SK-N-SH (cell line): ENCODE results near the gene PEX1. TPM values are rescaled to one million over a fixed set of nuclear protein-coding genes. Genes with fewer than 3 reads are reported as not detected.

Experiments
- CTCF ChIA-PET: fragments of 300-600, 350-600 bp; formaldehyde crosslinking; extraction: SDS; loops from one replicate; lab custom pipeline; 2021; lab: Yijun Ruan, JAX
- POLR2A ChIA-PET: fragments of 350-600 bp; sonication (Branson Sonifier 250); formaldehyde crosslinking; extraction: SDS; loops from one replicate; lab custom pipeline; 2020; ENCODE audit warnings: antibody characterized with exemption, inconsistent platforms; lab: Yijun Ruan, JAX
- DNase-seq: peaks from one replicate; pipeline ENCODE4 v3.0.0; 2012
- H2AFZ ChIP-seq: fragments of 200-600 bp; sonication (generic); 2 replicates; pipeline ENCODE4 v1.8.1; 2016; ENCODE audit warnings: antibody characterized with exemption, mild to moderate bottlenecking, low read depth
- H3F3A ChIP-seq: fragments of 200-600 bp; sonication (generic); replicated peaks from 2 replicates; pipeline ENCODE3; 2016; ENCODE audit warnings: antibody characterized with exemption, mild to moderate bottlenecking; ENCODE audit not compliant: insufficient read depth
- H3K27ac ChIP-seq, 2 experiments: fragments of 200-500 bp in 1 of 2; fragments of 200-600 bp in 1 of 2; sonication (Bioruptor generic) in 1 of 2; sonication (generic), shearing (Covaris generic) in 1 of 2; 2 replicates each; pipeline versions ENCODE4 v1.5.1 to v1.6.1; 2014 to 2016; ENCODE audit warnings: low read depth in 2 of 2, inconsistent platforms in 1 of 2, low read length in 1 of 2, mild to moderate bottlenecking in 1 of 2, mixed read lengths in 1 of 2
- H3K27me3 ChIP-seq: fragments of 200-600 bp; sonication (generic), shearing (Covaris generic); 2 replicates; pipeline ENCODE4 v1.6.1; 2016; ENCODE audit warnings: mixed run types; ENCODE audit not compliant: insufficient read depth
- H3K36me3 ChIP-seq, 2 experiments: fragments of 200-500 bp in 1 of 2; fragments of 200-600 bp in 1 of 2; sonication (Bioruptor generic) in 1 of 2; sonication (generic) in 1 of 2; replicated peaks in 1 of 2; 2 replicates each; pipeline versions ENCODE3 to v1.5.1; 2014 to 2016; ENCODE audit warnings: low read length in 1 of 2, mild to moderate bottlenecking in 1 of 2; ENCODE audit not compliant: insufficient read depth in 2 of 2, control insufficient read depth in 1 of 2
- H3K4me1 ChIP-seq, 2 experiments: fragments of 200-500 bp in 1 of 2; fragments of 200-600 bp in 1 of 2; sonication (Bioruptor generic) in 1 of 2; sonication (generic), shearing (Covaris generic) in 1 of 2; 2 replicates each; pipeline versions ENCODE4 v1.5.1 to v1.6.1; 2014 to 2016; ENCODE audit warnings: low read depth in 1 of 2, low read length in 1 of 2, mixed run types in 1 of 2; ENCODE audit not compliant: insufficient read depth in 2 of 2, control insufficient read depth in 1 of 2
- H3K4me2 ChIP-seq: fragments of 200-600 bp; sonication (generic), shearing (Covaris generic); 2 replicates; pipeline ENCODE4 v1.6.1; 2017; ENCODE audit warnings: mixed run types
- H3K4me3 ChIP-seq, 2 experiments: fragments of 200-500 bp in 1 of 2; fragments of 200-600 bp in 1 of 2; sonication (Bioruptor generic) in 1 of 2; sonication (generic), shearing (Covaris generic) in 1 of 2; 2 replicates each; pipeline versions ENCODE4 v1.5.1 to v1.8.1; 2014 to 2016; ENCODE audit warnings: low read depth in 2 of 2, inconsistent platforms in 1 of 2, low read length in 1 of 2, mild to moderate bottlenecking in 1 of 2, mixed read lengths in 1 of 2, moderate library complexity in 1 of 2
- H3K79me2 ChIP-seq: fragments of 200-600 bp; sonication (generic); 2 replicates; pipeline ENCODE4 v1.8.1; 2017; ENCODE audit warnings: mild to moderate bottlenecking; ENCODE audit not compliant: insufficient read depth
- H3K9ac ChIP-seq: fragments of 200-600 bp; sonication (generic); 2 replicates; pipeline ENCODE4 v1.6.1; 2017; ENCODE audit warnings: mixed run types
- H3K9me2 ChIP-seq: fragments of 200-600 bp; sonication (generic); 2 replicates; pipeline ENCODE4 v1.6.1; 2017; ENCODE audit warnings: mixed run types
- H3K9me3 ChIP-seq: fragments of 200-600 bp; sonication (generic); 2 replicates; pipeline ENCODE4 v1.6.1; 2017; ENCODE audit warnings: mixed run types, mild to moderate bottlenecking, moderate library complexity
- H4K20me1 ChIP-seq: fragments of 200-600 bp; sonication (generic); 2 replicates; pipeline ENCODE4 v1.6.1; 2017; ENCODE audit warnings: mild to moderate bottlenecking, mixed run types; ENCODE audit not compliant: insufficient read depth
- CHD2 ChIP-seq: fragments of 150-350 bp; IDR thresholded peaks from 2 replicates; pipeline ENCODE4 v1.6.1; 2018; ENCODE audit warnings: low read length; ENCODE audit not compliant: partially characterized antibody
- FOSL2 ChIP-seq: IDR thresholded peaks from 2 replicates; pipeline ENCODE4 v1.4.0; 2012; ENCODE audit warnings: low read depth, mild to moderate bottlenecking, moderate library complexity, borderline replicate concordance
- GABPA ChIP-seq: IDR thresholded peaks from 2 replicates; pipeline ENCODE4 v1.4.0; 2012; ENCODE audit warnings: low read depth, mild to moderate bottlenecking
- GATA2 ChIP-seq: sonication (generic); formaldehyde crosslinking; IDR thresholded peaks from 2 replicates; pipeline ENCODE4 v1.5.0; 2020; ENCODE audit warnings: mild to moderate bottlenecking, missing genetic modification reagents
- JUND ChIP-seq: IDR thresholded peaks from 2 replicates; pipeline ENCODE4 v1.4.0; 2012
- MEF2A ChIP-seq: IDR thresholded peaks from 2 replicates; pipeline ENCODE4 v1.4.0; 2012; ENCODE audit warnings: low read depth, borderline replicate concordance
- MXI1 ChIP-seq: IDR thresholded peaks from 2 replicates; pipeline ENCODE4 v1.6.1; 2012; ENCODE audit warnings: mild to moderate bottlenecking, low read depth, low read length, improper control_type of control experiment
- NRF1 ChIP-seq: IDR thresholded peaks from 2 replicates; pipeline ENCODE4 v1.6.1; 2012; ENCODE audit warnings: low read depth, mild to moderate bottlenecking, low read length
- YY1 ChIP-seq: IDR thresholded peaks from 2 replicates; pipeline ENCODE4 v1.4.0; 2012; ENCODE audit warnings: low read depth, mild to moderate bottlenecking
- WGBS: methylation state at CpG from one replicate; pipeline ENCODE4 v1.1.6; 2017; ENCODE audit warnings: low lambda C conversion rate; 5-methylcytosine and 5-hydroxymethylcytosine counted together
- polyA plus RNA-seq, 3 experiments: library from polyadenylated mRNA; depleted of rRNA; stranded (reverse); fragments of >200 nt; gene quantifications; 2 replicates each; pipeline ENCODE4 v1.2.3, GENCODE V29; 2012
- TF ChIP-seq, protein P1 (sequence below): fragments of 150-350 bp; IDR thresholded peaks from 2 replicates; pipeline ENCODE4 v1.6.1; 2016; ENCODE audit warnings: mild to moderate bottlenecking, low read depth, low read length
- TF ChIP-seq, protein P2 (sequence below): IDR thresholded peaks from 2 replicates; pipeline ENCODE4 v1.4.0; 2012; ENCODE audit warnings: low read depth, borderline replicate concordance

The PEX1 gene
- polyA plus RNA-seq, 1 of the 3 experiments (the other 2 are of a cell fraction) = 16.0 TPM

DNA sequence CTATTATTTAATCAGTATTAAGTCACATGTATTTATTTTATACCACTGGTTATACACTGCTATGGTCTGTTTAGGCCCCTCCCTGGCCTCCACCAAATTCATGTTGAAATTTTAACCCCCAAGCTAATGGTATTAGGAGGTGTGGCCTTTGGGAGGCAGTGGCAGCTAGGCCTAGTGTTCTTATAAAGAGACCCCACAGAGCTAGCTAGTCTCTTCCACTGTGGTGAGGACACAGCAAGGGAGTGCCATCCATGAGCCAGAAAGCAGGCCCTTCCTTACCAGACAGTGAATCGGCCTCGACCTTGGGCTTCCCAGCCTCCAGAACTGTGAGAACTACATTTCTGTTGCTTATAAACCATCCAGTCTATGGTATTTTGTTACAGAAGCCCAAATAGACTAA, 28.9 kb upstream of the PEX1 start:
- CTCF ChIA-PET = interaction anchor here (0.6 to 0.7 kb wide), 4 partner anchors 9 to 50 kb away, joined by 3 to 4 read pairs (median 3); no protein-coding TSS in a partner anchor
- Histone ChIP-seq H3K4me3 (no peak overlapping the region), H4K20me1 (no peaks in the 10 kb centered on the region), H3F3A (peaks cover 14% of the 10 kb centered on the region), H3K27ac (no peak overlapping the region), H3K36me3 (peaks cover 12 to 16% of the 10 kb centered on the region in 2 experiments), H3K9ac (no peak overlapping the region), H3K79me2 (no peaks in the 10 kb centered on the region), H3K9me2 (no peaks in the 10 kb centered on the region), H3K4me2 (no peak overlapping the region), H3K4me1 (no peaks in the 10 kb centered on the region), H3K27me3 (no peaks in the 10 kb centered on the region), H3K9me3 (no peaks in the 10 kb centered on the region), H2AFZ (no peak overlapping the region)
- WGBS = 78% methylated on average over 2 of the region's 2 CpGs
- POLR2A ChIA-PET = no interaction called here
- TF ChIP-seq JUND (0 out of 2 replicates have a peak, but pooled peaks have one; percentile 9), CHD2 (no peak), FOSL2 (0 out of 2 replicates have a peak, but pooled peaks have one; percentile 1), GABPA (no peak)
- TF ChIP-seq, protein P1, sequence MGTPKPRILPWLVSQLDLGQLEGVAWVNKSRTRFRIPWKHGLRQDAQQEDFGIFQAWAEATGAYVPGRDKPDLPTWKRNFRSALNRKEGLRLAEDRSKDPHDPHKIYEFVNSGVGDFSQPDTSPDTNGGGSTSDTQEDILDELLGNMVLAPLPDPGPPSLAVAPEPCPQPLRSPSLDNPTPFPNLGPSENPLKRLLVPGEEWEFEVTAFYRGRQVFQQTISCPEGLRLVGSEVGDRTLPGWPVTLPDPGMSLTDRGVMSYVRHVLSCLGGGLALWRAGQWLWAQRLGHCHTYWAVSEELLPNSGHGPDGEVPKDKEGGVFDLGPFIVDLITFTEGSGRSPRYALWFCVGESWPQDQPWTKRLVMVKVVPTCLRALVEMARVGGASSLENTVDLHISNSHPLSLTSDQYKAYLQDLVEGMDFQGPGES = no peak
- TF ChIP-seq, protein P2, sequence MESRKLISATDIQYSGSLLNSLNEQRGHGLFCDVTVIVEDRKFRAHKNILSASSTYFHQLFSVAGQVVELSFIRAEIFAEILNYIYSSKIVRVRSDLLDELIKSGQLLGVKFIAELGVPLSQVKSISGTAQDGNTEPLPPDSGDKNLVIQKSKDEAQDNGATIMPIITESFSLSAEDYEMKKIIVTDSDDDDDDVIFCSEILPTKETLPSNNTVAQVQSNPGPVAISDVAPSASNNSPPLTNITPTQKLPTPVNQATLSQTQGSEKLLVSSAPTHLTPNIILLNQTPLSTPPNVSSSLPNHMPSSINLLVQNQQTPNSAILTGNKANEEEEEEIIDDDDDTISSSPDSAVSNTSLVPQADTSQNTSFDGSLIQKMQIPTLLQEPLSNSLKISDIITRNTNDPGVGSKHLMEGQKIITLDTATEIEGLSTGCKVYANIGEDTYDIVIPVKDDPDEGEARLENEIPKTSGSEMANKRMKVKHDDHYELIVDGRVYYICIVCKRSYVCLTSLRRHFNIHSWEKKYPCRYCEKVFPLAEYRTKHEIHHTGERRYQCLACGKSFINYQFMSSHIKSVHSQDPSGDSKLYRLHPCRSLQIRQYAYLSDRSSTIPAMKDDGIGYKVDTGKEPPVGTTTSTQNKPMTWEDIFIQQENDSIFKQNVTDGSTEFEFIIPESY = no peak
- DNase-seq = no peak

DNA sequence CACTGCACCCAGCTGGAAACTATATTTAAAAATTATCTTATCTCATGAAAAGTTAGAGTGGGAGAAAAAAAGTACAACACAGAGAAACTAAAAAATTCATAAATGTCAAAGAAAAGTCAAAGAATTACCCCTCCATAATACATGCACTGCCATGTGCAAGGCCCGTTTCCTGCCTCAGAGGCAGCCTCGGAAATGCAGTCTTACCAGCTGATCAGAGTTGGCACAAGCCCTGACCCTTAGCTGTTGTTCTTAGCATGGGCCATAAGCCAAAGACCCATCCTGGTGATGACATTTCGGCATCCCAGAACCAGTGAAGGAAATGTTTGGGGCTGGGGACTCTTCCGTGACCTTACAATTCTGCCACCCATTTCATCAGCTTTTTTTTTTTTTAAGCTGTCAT, 21.9 kb upstream of the PEX1 start:
- no peak overlapping the region for H3K4me3 ChIP-seq
- no peak for DNase-seq
- H2AFZ ChIP-seq = no peak overlapping the region
- H3F3A ChIP-seq = peaks cover 11% of the 10 kb centered on the region
- no peaks in the 10 kb centered on the region for H3K79me2 ChIP-seq
- no peak overlapping the region for H3K4me2 ChIP-seq
- H3K4me1 ChIP-seq = 0 out of 4 replicates have a peak, but pooled peaks cover 0 to 5% of the 10 kb centered on the region in 2 experiments
- H4K20me1 ChIP-seq = no peaks in the 10 kb centered on the region
- H3K9me2 ChIP-seq = no peaks in the 10 kb centered on the region
- CTCF ChIA-PET = interaction anchor here (0.6 to 1.9 kb wide), 5 partner anchors 13 to 61 kb away, joined by 3 to 10 read pairs (median 3); partner anchors contain the start of genes PEX1 and RBM48
- WGBS = 87% methylated on average over 4 of the region's 4 CpGs
- no peak overlapping the region for H3K27ac ChIP-seq
- no peak overlapping the region for H3K9ac ChIP-seq
- H3K9me3 ChIP-seq = no peaks in the 10 kb centered on the region
- H3K27me3 ChIP-seq = no peaks in the 10 kb centered on the region
- TF ChIP-seq YY1 (no peak), MXI1 (no peak), GATA2 (no peak), NRF1 (no peak), MEF2A (no peak)
- TF ChIP-seq, protein P1 = no peak
- H3K36me3 ChIP-seq = no peaks in the 10 kb centered on the region
- POLR2A ChIA-PET = interaction anchor here (0.6 to 1.3 kb wide), 2 partner anchors 40 to 103 kb away, joined by 3 to 4 read pairs; partner anchors contain the start of gene FAM133B
